Fibroblast of villous mesenchyme (primary cell): ENCODE measurements around the gene LGALS9C. TPM values are rescaled to one million over a fixed set of nuclear protein-coding genes. Genes with fewer than 3 reads are reported as not detected.
"Not testable (repeated sequence)": the region's sequence is repeated elsewhere in the genome, so short reads cannot be mapped to it uniquely, and the experiment has no call there.

Experiments used
- DNase-seq: peaks from one replicate; pipeline ENCODE4 v3.0.0-alpha.2; 2010; ENCODE audit warnings: low read depth
- H3K4me3 ChIP-seq: 2 replicates; pipeline ENCODE4 v1.5.1; 2011; ENCODE audit warnings: low read depth, mild to moderate bottlenecking, low read length
- total RNA-seq: library from RNA; depleted of rRNA; stranded (reverse); fragments of >200 nt; gene quantifications from 2 replicates; pipeline ENCODE4 v1.2.3, GENCODE V29; 2012
- TF ChIP-seq, protein P1 (sequence below): IDR thresholded peaks from 2 replicates; pipeline ENCODE4 v1.5.1; 2012; ENCODE audit warnings: low read depth, mild to moderate bottlenecking, low read length; ENCODE audit not compliant: insufficient read depth

Gene LGALS9C
- total RNA-seq, 1 donor: not detected

DNA sequence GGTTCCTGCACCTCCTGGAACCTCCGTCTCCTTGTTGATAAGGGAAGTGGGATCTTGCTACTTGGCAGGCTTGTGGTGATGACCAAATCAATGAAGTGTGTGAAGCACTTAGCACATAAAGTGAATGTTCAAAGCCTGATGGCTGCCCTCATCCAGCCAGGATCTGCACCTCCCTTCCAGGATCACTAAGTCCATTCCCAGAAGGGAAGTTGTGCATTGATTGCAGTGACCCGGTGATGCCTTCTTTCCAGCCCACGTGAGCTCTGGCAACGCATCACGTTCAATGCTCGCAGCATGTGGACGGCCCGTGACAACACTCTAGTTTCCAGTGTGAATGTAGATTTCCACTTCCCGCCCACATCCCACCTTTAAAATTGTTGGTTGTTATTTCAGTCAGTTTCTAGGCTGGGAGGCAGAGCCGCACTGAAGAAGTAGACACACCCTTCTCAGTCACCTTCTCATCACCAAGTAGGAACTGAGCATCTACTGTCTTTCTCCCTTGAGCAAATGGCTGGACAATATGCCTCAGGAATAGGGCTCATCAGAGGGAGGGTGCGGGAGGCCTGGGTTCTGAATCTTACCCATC is 6.2 kb upstream of the LGALS9C start:
- H3K4me3 ChIP-seq, DNase-seq: not testable (repeated sequence)

DNA sequence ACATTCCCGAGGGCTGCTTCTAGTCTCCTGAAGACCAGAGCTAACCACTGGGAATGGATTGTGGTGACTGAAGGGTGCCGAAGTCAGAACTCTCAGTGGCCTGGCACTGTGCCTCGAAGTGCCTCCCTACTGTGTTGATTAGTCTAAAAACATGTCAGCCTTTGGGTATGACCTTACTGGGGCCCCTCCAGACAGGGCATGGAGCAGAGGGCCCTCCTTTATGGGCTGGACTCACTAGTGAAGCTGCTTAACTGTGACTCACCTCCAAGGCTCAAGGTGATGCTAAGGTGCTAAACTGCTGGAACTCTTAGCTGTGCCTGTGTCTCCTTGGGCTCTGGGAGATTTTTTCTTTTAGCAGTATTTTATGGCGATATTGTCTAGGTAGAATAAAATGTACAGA is 2.6 kb upstream of the LGALS9C start:
- not testable (repeated sequence) for DNase-seq, H3K4me3 ChIP-seq

DNA sequence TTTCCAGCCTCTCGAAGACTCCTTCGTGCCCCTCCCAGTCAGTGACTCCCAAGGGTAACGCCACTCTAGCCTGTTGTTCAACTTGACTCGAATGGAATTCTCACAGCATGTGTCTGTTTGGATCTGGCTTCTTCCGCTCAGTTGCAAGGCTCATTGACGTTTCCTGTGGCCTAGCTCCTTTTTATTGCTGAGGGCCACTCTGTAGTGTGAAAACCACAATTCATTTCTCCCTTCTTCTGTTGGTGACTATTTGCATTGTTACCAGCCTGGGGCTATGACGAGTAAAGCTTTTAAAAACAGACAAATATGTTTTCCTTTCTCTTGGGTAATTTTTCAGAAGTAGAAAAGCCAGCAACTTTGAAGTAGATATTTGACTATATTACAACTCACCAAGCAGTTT is 1.8 kb upstream of the LGALS9C start:
- DNase-seq, H3K4me3 ChIP-seq: not testable (repeated sequence)

DNA sequence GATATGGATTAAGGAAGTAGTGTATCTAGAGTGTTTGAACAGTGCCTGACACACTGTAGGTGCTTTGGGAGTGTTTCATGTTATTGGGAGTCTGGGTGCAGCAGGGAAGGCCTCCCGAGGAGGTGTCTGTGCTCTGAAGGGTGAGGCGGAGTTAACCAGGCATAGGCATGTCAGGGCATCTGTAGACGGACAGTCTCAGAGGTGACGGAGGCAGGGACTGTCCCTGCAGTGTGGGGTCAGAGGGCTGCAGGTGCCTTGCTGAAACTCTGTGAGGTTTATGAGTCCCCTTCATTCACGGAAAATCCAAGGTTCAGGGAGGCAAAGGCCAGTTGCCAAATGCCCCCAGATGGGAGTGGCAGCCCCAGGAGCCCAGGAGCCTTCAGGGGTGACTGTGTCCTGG is 778 bp downstream of the LGALS9C start:
- DNase-seq, H3K4me3 ChIP-seq: not testable (repeated sequence)

DNA sequence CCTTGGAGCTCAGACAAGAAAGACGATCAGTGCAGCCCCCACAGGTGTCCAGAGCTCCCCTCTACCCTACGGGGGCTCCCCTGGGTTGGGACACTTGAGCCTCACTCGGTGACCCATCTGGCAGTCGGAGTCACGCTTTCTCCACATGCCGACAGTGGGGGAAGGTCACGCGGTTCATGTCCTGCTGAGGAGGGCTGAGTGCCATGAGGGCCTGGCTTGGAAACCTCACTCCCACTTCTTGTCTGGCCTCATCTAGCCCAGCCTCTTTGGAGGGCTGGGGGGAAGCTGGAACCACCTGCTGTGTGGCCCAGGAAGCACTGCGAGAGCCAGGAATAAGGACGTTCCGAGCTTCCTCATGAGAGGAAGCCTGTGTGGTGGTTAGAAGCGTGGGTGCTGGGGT is 1.8 kb downstream of the LGALS9C start:
- not testable (repeated sequence) for DNase-seq, H3K4me3 ChIP-seq

DNA sequence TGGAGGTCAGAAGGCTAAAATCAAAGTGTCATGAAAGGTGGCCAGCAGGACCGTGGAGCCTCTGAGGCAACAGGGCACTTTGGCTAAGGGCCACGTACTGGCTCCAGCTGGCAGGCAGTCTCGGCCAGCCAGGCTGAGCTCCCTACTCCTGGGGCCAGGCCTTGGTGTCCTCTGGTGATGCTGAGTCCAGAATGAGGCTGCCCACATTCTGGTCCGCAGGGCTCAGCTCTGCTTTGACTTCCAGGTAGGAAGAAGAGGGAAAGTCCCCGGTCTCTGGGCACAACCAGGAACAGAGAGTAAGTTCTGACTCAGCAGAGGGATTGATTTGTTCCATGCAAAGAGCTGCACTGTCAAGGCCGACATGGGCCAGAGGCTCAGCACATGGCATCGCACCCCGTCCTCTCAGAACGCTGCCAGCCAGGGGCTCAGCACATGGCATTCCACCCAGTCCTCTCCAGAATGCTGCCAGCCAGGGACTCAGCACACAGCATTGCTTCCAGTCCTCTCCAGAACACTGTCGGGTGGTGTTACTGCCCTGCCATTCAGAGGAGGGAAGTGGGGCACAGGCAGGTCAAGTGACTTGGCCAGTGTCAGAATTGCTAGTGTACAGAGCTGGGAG is 2.5 kb downstream of the LGALS9C start:
- not testable (repeated sequence) for H3K4me3 ChIP-seq, DNase-seq

DNA sequence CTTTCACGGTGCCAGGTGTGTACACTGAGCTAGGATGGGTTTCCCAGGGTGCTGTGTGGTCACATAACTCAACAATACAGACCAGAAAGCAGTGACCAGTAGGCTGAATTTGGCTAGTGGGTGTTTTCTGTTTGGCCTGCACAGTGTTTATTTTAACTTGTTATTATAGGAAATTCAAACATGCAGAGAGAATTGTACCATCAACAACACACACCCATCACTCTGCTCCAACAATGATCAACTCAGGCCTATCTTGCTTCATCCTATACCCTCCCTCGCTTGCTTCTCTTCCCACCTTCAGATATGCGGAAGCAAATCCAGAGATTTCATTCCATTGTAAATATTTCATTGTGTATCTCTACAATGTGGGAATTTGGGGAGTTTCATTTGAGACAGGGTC is 5.2 kb downstream of the LGALS9C start:
- DNase-seq, H3K4me3 ChIP-seq: not testable (repeated sequence)

DNA sequence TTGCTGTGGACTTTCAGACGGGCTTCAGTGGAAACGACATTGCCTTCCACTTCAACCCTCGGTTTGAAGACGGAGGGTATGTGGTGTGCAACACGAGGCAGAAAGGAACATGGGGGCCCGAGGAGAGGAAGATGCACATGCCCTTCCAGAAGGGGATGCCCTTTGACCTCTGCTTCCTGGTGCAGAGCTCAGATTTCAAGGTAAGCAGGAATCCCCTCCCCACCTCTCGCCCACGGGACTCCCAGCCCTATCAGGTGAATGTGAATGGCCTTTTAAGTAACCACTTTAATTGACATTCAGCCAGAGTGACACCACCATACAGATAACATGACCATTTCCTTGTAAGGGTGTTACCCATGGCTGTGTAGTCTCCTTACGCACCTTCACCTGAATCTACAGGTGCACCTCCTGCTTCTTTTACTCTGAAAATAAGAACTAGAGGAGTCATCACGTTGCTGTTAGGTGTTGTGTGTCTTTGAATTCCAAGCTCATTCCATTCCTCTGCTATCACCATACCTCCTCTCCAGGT is 9.4 kb downstream of the LGALS9C start:
- DNase-seq, H3K4me3 ChIP-seq: not testable (repeated sequence)

DNA sequence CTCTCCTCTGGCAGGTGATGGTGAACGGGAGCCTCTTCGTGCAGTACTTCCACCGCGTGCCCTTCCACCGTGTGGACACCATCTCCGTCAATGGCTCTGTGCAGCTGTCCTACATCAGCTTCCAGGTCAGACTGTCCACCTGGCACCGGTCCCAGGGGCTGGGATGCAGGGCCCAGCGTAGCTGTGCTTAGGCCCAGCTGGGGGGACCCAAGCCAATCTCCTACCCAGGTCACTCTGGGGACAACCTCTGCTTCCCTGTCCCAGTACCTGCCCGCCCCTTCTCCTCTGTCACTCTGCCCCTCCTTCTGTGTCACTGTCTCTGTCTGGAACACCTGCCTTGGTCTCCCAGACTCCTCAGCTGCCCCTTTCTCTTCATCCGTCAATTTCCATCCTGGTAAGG is 11.0 kb downstream of the LGALS9C start:
- H3K4me3 ChIP-seq, DNase-seq: not testable (repeated sequence)

DNA sequence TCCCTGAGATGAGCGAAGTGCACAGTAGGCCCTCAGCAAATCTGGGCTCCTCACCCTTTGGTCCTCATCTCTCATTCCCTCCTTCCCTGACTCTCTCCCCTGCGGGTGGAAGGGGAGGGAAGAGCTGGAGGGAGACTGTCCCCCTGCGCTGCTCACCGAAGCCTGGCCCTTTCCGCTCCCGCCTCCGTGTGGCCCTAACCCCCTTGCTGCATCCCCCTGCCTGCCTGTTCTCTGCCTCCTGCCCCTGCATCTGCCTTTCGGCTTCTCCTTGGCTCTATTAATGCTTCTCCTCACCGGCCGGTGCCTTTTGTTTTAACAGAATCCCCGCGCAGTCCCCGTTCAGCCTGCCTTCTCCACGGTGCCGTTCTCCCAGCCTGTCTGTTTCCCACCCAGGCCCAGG is 12.0 kb downstream of the LGALS9C start:
- not testable (repeated sequence) for DNase-seq, H3K4me3 ChIP-seq

DNA sequence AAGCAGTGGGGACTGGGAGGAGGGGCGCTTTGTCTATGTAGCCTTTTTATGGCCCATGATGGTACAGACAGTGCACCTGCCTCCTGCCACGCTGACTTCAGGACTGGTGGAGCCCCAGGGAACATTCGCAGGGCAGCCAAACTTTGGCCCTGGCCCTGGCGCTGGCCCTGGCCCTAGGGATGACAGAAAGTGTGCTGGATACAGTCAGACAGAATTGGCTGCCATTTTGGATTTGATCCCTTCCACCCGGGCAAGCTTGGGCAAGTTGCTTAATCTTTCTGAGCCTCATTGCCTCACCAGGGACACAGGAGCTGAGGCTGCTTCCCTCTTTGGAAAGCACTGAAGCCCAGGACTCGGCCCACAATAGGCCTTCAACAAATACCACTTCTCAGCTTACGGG is 13.4 kb downstream of the LGALS9C start:
- not testable (repeated sequence) for H3K4me3 ChIP-seq, DNase-seq

DNA sequence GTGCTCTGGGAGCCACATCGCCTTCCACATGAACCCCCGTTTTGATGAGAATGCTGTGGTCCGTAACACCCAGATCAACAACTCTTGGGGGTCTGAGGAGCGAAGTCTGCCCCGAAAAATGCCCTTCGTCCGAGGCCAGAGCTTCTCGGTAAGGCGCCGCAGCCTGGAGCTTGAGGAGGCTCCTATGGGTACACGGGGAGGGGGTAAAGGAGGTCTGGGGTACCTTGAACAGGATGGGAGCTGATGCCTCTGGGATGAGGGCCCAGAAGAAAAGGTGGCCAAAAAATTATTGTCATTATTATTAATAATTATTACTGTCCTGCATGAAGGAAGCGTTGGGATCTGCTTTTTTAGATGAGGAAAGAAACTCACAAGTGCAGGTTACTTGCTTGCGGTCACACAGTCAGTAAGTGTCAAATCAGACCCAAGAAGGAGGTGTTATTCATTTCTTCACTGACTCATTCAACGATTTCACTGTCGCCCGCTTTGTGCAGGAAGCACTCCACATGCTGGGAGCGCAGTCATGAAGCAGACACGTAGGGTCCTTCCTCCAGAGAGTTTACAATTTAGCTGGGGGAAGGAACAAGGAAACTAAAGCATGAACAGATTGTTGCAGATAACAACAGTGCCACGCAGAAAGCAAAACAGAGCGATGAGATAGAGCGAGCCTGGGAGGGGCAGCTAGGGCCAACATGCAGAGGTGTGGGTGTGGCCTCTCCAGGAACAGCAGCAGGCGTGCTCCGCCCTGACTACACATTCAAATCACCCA is 16.3 kb downstream of the LGALS9C start:
- peak; percentile 18 for DNase-seq
- H3K4me3 ChIP-seq: not testable (repeated sequence)

DNA sequence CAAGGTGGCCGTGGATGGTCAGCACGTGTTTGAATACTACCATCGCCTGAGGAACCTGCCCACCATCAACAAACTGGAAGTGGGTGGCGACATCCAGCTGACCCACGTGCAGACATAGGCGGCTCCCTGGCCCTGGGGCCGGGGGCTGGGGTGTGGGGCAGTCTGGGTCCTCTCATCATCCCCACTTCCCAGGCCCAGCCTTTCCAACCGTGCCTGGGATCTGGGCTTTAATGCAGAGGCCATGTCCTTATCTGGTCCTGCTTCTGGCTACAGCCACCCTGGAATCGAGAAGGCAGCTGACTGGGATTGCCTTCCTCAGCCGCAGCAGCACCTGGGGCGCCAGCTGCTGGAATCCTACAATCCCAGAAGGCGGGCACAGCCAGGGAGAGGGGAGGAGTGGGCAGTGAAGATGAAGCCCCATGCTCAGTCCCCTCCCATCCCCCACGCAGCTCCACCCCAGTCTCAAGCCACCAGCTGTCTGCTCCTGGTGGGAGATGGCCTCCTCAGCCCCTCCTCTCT is 17.7 kb downstream of the LGALS9C start:
- not testable (repeated sequence) for H3K4me3 ChIP-seq, DNase-seq

DNA sequence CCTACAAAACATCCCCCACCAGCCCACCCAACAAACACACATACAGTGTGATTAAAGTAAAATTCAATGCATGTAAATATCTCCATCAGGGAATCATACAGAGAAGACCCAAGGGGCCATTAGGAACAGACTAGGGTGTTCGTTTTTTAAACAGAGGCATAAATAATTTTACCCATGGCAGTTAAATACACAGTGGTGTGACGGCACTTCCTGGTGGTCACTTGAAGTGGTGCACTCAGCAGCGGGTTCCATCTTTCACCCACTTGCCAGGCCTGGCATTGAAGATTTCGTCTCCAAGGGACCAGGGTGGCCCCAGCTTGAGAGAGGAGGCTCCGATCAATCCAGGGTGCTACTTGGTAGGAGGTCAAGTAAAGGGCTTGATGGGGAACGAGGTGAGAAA is 20.5 kb downstream of the LGALS9C start:
- H3K4me3 ChIP-seq, DNase-seq: not testable (repeated sequence)
- TF ChIP-seq, protein P1, sequence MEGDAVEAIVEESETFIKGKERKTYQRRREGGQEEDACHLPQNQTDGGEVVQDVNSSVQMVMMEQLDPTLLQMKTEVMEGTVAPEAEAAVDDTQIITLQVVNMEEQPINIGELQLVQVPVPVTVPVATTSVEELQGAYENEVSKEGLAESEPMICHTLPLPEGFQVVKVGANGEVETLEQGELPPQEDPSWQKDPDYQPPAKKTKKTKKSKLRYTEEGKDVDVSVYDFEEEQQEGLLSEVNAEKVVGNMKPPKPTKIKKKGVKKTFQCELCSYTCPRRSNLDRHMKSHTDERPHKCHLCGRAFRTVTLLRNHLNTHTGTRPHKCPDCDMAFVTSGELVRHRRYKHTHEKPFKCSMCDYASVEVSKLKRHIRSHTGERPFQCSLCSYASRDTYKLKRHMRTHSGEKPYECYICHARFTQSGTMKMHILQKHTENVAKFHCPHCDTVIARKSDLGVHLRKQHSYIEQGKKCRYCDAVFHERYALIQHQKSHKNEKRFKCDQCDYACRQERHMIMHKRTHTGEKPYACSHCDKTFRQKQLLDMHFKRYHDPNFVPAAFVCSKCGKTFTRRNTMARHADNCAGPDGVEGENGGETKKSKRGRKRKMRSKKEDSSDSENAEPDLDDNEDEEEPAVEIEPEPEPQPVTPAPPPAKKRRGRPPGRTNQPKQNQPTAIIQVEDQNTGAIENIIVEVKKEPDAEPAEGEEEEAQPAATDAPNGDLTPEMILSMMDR: peak; percentile 14

DNA sequence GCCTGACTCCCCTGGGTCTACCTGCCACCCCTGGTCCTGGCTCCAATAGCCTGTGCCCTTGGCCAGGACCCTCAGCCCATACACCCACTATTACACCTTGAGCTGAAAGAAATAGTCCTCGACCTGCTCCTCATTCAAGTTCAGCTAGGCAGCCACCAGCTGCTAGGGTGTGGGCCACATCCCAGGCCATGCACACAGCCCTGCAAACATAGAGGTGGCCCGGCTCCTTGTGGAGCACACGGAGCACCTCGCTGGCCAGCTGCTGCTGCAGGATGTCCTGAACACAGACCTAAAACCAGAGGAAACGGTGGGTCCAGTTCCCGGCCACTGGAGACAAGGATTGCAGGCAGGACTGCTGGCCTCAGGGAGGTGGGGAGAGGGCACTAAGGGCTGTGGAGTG is 22.5 kb downstream of the LGALS9C start:
- not testable (repeated sequence) for DNase-seq, H3K4me3 ChIP-seq

DNA sequence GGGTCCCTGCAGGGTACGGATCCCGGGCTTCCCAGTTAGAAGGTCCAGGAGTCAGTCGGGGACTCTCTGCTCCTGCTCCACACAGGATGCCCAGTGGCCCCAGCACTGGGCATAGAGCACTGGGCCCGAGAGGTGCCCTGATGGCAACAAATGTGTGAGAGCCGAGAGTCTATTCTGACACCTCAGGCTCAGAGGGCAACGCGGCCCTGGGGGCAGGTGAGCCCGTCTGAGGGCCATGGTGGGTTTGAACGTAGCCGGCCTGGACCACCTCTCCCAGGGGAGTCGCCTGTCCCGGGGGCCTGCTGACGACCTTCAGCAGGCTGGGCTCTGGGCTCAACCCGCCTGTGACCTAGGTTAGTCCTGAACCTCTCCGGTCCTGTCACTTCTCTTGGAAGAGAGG is 23.2 kb downstream of the LGALS9C start:
- not testable (repeated sequence) for DNase-seq, H3K4me3 ChIP-seq

DNA sequence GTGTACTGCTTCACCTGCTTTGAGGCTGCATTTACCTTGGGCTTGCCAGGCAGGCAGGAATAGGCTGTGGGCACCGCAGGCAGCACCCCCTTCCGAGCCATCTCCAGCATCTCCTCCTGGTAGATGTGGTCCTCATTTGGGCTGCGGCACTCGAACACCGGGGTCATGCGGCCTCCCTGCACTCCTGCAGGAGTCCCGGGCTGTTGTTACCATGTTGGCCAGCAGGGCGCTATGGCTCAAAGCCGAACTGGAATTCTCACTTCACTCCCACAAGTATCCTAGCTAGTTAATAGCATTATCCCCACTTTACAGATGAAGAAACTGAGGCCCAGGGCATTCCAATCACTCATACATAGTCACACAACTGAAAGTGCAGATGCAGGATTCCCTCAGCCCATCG is 23.7 kb downstream of the LGALS9C start:
- H3K4me3 ChIP-seq, DNase-seq: not testable (repeated sequence)

DNA sequence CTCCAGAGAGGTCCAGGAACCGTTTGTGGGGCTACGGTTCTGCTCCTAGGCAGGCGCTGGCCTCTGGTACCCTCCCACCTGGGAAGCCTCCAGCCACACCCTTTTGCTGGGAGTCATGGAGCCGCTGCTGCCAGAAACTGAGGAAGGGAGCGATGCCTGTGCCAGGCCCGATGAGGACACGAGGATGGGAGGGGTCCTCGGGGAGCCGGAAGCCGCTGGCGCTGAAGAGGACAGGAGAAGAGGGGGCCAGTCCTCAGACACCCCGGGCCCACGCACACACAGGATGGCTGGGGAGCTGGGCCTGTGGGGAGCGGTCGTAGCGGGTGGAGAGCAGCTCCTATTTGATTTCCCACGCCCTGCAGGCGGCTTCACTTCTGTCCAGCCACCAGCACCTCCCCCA is 24.2 kb downstream of the LGALS9C start:
- not testable (repeated sequence) for DNase-seq, H3K4me3 ChIP-seq
